ENCODE results near the gene MAP7.

Gene MAP7

DNA sequence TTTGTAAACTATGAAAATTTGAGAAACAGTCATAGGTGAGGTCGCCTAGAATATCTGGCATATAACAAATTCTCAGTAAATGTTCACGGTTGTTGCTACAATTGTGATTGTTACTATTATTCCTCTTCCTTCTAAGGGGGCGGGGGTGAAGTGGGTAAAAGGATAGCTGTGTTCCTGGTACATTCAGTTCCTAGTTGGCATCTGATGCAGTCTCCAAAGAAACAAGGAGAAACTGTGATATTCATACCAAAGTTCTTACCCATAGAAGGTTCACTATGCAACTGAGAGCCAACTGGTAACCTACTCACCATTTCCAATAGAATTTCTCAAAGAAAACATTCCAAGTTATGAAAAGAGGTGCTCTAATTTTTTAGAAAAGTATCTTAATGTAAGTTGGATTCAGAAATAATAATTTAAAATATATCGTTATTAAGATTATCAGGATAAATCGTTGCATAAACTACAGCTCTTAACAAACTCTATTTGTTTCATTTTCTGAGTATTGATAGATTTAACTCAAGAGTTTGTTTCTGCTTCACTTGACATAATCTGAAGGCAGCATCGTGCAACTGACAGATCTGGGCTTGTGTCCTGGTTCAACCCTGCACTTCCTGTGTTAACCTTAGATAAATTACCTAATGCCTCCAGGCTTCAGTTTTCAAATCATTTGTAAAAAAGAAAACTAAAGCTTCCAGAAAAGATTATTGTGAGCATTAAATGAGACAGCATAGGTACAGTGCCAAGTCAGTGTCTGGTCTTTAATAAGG, 13.3 kb upstream of the MAP7 start:
- DNase-seq = no peak

DNA sequence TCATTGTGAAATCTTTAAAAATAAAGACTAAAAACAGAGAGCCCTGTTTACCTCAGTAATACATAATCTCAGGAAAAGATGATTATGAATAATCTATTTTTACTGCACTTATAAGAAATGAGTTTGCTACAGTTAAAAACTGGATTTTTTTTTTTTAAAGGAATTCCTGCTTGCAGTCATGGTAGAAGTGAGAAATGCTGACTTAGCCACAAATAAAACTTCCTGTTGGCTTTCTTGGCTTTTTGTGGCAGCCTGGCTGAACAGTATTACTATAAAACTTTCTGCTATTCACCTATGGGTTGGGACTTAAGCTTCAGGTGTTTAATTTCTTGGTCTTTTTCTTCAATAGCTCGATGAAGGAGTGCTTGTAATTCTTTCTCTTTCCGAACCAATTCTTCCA, 12.0 kb upstream of the MAP7 start:
- no peak for DNase-seq

DNA sequence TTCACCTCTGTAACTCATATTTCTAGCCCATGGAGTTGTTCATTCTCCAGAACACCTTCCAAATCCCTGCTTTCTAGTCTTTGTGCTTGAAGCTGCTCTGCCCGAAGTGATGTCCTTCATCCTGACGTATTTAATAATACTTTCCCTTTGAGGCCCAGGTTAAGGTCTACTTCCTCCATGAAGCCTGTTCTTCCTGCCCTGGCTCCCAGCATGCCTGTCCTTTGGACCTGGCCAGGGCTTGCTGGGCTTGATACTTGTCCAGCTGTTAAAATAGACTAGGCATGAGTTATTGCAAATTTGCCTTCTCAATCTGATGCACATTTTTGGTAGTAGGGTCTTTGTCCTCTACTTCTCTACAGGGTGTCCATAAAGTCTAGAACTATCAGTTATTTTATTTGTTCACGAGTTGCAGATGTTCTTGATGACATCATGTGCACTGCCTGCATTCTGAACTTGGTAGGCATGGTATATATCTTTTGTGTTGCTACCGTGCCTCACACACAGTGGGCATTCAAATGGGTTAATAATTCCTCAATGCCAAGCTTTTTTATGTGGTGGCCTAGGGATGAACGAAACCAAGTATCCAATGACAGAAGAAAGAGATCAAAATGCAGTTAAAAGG, 3.1 kb upstream of the MAP7 start:
- no peak for DNase-seq

DNA sequence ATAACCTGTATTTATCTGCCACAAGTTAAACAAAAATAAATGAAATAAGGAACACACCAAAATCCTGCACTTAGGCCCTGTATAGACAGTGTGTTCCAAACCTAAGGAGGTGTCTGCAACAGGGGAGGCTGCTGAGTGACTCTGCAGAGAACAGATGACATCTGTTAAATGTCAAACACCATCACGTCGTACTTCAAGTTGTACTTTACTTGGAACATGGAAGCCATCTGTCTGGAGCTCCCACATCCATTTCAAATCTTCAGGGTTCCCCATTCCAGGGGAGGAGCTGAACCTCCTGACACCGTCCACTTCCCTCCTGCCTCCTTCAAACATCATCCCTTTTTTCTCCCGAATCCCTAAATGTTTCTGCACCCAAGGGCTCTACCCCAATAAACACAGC, 1.8 kb upstream of the MAP7 start:
- DNase-seq = no peak

DNA sequence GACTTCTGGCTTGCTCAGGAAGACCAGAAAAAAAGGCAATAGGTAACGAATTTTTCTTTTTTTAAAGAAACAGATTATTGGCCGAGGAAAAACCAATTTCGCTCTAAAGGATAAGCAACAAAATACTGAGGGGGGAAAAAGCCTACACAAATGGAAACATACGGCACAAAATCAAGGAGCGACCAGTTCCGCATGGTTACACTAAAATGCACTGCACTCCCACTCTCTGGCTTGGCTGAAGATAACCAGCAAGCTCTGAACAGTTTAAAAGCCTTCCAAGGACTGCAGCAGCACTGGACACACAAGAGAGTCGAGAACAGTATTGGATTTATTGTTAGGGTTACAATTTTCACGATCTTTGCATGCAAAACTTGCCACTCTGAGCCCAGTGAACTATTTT, 881 bp upstream of the MAP7 start:
- no peak for DNase-seq

DNA sequence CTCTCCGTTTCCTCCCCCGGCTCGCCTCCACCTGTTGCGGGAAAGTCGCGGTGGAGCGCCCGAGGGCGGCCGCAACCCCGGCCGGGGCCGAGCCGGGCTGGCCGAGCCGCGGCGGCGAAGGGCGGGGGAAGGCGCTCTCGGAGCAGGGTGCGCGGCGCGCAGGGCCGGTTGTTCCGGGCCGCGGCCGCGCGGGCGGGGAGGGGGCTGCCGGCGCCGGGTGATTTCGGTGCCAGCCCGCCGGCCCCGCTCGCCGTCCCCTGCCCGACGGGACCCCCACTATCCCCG, 235 bp downstream of the MAP7 start:
- no peak for DNase-seq

DNA sequence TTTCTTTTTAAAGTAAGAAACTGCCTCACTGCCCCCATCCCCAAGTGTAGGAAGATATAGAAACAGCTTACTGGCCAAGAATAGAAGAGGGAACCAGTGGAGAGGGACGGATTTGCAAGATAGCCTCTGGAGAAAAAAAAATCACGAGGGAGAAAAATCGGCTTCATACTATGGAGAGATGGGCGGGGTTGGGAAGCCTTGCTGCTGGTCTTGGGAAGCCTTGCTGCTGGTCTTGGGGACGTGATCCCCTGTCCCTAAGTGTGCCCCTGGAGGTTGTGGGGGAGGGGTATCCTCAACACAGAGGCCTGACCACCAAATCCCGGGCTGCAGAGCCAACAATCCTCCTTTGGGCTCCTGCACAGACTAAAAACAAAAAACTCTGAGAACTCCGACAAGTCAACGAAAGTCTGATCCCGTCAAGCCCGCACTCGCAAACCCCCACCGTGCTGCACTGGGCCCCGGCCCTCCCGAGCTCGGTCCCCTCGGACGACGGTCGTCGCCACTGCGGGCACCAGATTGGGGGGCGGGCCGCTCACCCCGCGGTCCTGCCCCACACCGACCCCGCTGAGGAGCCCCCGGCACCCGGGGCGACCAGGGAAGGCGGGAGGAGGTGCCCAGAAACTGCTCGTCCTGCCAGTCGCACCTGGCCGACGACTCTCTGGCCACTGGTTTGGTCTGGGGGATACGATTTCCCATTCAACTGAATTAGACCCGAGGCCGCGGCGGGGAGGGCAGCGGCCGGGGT, 750 bp downstream of the MAP7 start:
- no peak for DNase-seq

DNA sequence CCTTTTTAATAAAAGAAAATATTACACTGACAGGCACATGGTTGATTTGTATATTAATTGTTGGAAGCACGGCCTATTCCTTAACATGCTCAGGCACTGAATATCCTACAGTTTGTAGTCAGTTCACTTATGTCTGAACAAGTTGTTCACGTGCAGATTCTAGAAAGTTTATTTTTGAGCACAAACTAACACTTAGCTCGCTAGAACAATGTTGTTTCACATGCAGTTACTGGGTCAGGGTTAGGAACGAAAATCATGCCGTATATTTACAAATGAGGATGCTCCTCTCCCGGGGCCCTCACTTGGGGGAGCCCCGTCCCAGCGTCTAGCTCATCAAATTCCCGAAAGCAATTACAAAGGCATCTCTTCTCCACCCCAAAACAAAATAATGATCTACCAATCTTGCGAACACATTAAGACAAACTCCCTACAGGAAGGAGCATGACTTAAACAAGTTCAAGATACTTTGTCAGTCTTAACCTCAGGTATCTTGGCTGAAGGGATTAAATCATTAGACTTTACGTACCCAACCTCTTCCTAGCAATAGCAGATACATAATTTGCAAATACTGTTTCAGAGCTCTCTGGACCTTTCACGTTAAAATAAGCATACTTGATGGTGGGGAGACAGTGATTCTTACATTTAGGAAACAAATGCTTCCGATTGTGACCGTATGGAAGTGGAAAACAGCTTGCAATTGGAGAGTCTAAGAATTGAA, 1.5 kb downstream of the MAP7 start:
- DNase-seq = no peak

DNA sequence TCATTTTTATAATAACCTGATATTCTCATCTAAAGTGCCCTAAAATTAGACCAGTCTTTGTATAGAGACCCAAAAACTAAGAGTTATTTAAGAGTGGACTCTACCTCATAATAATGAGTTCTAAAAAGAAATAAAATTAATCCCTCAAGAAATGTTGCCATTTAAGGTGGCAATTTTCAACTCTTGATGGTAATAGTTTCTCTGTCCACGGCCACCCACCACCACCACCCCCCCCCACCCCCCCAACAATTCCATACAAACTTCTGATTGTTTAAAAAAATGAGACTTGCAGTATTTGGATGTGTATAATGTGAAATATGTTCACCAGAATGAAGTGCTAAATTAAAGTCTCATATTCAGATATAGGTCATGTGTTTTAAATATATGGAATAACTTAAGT, 2.4 kb downstream of the MAP7 start:
- DNase-seq = no peak

DNA sequence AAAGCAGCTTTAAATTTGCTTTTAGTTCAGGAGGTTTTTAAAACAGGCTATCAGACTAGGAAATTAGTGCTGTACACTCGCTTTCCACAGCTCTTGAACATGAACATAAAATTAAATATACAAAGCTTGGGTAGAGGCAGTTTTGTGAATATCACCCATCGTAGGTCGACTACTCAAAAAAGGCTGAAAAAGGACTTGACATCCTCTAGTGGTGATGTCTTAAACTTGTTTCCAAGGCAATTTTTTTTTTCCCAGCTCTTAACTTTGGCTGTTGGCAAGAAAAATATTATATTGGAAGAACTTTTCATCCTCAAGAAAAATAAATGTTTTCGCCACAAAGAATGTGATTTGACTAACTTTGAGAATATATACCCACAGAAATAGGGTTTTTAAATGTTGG, 2.9 kb downstream of the MAP7 start:
- no peak for DNase-seq

DNA sequence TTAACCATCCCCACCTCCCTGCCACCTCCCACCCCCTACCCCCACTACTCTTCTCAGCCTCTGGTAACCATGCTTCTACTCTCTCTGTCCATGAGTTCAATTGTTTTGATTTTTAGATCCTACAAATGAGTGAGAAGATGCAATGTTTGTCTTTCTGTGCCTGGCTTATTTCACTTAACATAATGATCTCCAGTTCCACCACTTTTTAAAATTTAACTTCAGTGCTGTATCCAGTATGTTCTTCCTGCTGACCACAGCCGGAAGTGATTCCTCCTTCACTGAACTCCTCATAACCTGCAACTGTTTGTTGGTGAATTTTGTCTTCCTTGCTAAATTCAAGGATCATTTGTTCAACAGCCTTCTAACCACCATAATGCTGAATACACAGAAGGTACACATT, 3.9 kb downstream of the MAP7 start:
- no peak for DNase-seq

DNA sequence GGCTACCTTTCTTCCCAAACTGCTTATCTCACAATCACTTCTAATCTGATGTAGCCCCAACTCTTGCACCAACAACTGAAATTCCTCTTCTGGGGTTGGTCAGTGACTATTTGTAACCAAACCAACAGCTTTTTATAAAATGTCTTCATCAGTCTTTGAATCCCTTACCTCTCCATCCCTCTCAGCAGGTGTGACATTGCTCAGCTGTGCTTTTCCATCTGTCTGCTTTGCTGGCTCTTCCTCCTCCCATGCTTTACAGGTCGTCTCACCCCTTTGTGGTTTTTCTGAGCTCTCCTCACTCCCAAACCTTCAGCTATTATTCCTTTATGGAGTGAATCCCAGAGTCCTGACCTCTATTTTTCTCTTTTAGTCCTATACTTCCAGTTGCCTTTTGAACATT, 5.9 kb downstream of the MAP7 start:
- no peak for DNase-seq

DNA sequence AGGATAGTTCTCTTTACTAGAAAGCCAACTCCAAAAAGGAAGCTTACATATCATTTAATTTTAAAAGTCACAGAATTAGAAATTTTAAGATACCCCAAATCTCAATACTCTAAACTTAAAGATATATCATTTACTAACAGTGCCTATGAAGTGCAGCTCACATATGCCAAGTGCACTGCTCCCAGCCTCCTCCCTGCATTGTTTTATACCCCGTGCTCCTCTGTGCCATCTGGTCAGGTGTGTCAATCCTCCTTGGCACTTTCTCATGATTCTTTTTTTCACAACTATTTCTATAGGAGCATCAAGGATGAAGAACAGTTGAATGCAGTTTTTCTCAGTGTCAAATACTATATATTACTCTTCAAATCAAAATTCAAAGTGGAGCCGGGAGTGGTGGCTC, 8.8 kb downstream of the MAP7 start:
- DNase-seq = no peak

DNA sequence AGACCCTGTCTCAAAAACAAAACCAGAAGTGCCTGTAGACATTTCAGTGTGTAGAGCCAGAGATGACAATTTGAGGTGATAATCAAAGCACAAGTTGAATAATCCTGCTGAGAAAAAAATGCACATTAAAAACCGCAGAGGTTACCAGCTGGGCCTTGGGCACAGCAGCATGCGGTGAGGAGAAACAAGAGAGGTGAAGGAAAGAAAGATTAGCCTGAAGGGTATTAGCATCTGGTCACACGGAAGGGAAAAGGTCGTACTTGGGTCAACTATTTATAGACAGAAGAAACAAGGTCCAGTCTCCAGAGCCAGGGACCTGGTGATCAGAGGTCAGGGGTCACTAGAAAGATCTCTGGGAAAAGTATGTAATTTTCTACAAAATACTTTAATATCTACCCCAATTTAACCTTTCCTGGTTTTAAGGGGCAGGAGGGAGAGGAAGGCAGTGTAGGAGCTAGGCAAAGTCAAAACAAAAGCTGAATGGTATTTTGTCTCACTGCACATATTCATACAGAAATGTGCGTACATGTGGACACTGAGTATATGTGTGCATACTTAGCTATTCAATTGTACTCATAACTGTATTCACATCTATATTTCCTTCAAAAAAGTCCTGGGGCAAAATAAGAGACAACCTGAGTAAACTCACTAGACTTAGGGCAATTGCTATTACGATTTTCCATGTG, 10.1 kb downstream of the MAP7 start:
- no peak for DNase-seq

DNA sequence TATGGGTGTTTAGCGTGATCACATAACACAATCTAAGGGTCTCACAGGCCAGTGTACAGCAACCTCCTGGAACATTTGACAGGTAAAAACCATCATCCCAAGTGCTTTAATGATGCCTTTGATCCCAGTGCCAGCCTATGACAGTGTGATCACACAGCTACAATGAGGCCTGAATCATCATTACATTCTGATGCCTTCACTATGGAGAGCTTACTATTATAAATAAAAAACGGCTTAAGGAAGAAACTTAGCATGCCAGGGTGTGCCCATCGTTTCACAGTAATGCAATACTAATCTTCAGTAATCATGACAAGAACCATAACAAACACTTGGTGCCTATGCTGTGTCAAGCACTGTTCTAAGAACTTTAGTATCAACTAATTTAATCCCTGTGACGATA, 11.4 kb downstream of the MAP7 start:
- no peak for DNase-seq

DNA sequence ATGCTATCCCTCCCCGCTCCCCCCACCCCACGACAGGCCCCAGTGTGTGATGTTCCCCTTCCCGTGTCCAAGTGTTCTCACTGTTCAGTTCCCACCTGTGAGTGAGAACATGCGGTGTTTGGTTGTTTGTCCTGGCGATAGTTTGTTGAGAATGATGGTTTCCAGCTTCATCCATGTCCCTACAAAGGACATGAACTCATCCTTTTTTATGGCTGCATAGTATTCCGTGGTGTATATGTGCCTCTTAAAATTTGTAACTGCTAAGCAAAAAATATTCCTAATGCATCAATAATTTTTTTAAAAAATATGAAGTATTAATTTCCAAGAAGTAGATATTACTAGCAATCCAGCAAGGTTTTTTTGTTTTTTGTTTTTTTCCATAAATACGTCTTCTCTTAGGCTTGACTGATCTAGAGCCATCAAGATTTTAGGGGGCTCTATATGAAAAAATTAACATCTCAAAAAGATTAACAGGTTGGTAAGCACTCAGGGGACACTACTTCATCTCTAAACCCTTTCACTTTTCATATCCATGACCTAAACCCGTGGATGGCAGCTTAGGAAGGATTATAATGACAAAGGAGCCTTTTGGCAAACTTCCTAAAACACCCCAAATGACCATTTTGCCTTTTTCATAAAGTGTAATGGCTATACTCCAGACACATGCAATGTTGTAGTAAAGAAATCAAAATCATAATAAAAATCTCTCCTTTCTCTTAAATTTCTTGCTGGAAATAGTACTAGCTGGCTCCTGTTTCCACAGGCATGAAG, 14.2 kb downstream of the MAP7 start:
- DNase-seq = no peak

DNA sequence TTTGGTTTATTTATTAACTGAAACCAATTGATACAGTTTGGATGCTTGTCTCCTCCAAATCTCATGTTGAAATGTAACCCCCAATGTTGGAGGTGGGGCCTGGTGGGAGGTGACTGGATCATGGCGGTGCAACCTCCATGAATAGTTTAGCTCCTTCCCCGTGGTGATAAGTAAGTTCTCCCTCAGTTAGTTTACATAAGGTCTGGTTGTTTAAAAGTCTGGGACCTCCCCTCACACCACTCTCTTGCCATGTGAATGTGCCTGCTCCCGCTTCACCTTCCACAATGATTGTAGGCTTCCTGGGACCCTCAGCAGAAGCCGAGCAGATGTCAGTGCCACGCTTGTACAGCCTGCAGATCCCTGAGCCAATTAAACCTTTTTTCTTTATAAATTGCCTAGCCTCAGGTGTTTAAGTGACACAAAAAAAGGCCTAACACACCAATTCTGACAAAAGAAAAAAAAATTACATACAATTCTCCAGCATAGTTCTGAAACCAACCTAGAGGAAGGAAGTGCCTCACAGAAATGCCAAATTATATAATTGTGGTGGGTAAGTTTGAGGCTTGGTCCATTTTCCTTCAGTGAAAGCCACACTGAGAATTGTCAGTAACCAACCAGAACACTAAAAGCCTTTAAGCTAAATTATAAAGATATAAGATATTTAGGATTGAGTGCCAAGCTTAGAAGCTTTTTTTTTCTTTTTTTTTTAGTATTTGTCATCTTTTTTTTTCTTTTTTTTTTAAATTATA, 15.0 kb downstream of the MAP7 start:
- DNase-seq = no peak

DNA sequence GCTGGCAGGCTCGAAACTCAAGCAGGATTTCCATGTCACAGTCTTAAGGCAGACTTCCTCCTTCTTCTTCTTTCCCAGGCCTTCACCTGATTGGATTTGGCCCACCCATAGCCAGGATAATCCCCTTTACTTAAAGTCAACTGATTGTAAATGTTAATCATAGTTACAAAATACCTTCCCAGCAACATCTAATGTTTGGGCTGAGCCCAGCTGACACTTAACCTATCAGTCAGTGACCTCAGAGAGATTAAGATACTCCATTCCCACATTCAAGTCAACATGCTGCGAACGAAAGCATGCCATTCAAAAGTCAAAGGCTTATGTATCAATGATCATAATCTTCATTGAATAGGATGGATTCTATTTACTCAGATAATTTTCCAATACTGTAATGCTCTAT, 16.0 kb downstream of the MAP7 start:
- no peak for DNase-seq

DNA sequence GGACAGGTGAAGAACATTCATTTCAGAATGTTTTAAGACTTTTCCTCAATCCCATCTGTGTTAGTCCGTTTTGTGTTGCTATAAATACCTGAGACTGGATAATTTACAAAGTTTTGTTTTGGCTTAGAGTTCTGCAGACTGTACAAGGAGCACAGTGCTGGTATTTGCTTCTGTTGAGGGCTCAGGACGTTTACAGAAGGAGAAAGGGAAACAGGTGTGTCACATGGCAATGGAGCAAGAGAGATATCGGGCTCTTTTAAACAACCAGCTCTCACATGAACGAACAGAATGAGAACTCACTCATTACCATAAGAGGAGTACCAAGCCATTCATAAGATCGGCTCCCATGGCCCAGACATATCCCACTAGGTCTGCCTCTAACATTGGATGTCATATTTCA, 16.7 kb downstream of the MAP7 start:
- DNase-seq = no peak

DNA sequence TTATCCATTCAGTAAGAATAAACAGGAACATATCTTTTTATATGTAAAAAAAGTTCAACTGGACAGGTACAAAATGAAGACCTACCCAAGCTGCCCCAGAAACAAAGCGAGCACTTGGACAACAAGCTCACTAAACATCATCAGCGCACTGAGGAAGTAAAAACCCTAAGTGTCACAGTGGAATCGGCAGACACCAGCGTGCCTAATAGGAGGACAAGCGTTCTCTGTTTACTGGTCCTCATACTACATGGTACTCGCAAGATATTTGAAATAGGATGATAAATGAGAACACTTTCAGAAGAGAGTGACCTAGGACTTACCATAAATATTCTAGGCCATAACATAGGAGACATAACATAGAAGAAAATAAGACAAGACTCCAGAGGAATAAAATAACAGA, 18.2 kb downstream of the MAP7 start:
- no peak for DNase-seq

DNA sequence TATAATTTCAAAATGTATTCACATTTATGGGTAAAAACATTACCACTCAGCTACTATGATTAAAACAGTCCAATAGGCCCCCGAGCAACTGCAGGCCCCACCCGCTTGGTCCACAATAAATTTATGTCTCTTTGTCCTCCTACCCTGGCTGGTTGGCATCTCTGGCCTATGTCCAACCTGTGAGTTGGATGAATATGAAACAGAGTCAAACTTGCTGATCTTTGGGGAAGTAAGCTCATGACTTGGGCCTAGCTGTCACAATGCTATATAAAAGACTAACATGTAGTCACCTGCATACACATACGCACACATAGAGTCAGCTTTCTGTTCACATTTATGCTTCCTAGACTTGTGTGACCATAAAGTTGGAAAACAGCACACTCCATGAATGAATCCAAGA, 20.5 kb downstream of the MAP7 start:
- DNase-seq = no peak

DNA sequence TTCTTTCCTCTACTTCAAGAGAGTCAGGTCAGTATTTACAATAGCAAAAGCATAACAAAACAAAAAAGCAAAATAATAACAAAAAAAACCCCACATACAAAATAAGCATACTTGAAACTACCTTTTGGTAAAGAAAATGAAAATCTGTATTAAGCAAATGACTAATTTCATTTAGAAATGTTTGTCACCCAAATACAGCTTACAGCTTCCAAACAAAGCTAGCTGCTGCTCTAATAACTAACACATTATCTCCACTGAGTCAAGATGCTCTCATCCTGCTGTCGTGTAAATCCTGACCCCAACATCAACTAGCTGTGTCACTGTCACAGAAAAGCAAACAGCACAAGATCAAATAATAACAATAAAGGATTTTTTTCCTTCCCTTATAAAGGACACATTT, 21.7 kb downstream of the MAP7 start:
- DNase-seq = no peak
